SK-N-MC (cell line): Measurements from ENCODE around the gene NDUFA13.

Source experiments
- EZH2 ChIP-seq: fragments of 200-600 bp; sonication (generic); IDR thresholded peaks from one replicate; pipeline ENCODE4 v1.6.1; 2017; ENCODE audit warnings: antibody characterized with exemption
- POLR2AphosphoS5 ChIP-seq: IDR thresholded peaks from 2 replicates; pipeline ENCODE4 v1.6.1; 2012; ENCODE audit warnings: mild to moderate bottlenecking, low read depth, low read length, borderline replicate concordance

DNA sequence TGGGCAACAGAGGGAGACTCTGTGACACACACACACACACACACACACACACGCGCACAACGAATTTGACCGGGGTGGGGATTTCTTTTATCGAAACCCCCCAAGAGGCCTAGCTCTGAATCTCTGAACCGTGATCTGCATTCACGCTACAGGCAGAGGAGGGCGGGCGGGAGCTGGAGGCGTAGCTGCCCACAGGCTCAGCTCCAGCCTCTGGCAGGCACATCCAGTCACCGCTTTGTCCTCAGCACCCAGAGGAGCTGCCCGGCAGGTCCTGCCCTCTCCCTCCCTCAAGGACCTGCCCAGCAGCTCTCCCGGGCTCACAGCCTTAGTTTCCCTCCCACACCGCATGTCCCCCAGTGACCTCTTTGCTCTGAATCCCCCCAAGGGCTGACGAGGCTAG is 42.0 kb downstream of the NDUFA13 start:
- TF ChIP-seq EZH2 (no peak), POLR2AphosphoS5 (no peak)
